Stimulated activated CD8-positive, alpha-beta memory T cell treated with anti-CD3 and anti-CD28 coated beads, Interleukin-7, amount 100 ng/mL, for 1 hour (primary cell): Measurements from ENCODE around the gene GOLGA6L7.
"Not testable (repeated sequence)": the region's sequence is repeated elsewhere in the genome, so short reads cannot be mapped to it uniquely, and the experiment has no call there.

ENCODE experiments used
- DNase-seq, 2 donors: peaks; one replicate each; pipeline ENCODE4 v3.0.0-alpha.2; 2020; ENCODE audit warnings: low read depth in 2 of 2

The GOLGA6L7 gene, protein sequence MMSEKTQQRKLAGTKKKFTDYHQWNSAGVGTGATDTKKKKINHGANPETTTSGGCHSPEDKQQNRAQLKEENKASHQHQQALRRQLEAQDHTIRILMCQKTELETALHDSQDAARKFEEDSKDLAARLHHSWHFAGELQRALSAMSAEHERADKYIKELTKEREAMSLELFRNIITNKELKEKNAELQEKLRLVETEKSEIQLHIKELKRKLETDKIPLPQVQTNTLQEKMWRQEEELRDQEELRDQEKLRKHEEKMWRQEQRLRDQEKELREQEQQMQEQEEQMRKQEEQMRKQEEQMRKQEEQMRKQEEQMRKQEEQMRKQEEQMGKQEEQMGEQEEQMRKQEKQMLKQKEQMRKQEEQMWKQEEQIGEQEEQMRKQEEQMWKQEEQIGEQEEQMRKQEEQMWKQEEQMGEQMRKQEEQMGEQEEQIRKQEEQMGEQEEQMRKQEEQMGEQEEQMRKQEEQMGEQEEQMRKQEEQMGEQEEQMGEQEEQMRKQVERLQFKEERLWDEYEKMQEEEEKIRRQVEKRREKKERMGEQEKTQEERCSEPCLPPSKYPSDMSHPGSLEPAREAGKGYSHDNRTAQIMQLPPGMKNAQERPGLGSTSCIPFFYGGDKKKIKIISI

DNA sequence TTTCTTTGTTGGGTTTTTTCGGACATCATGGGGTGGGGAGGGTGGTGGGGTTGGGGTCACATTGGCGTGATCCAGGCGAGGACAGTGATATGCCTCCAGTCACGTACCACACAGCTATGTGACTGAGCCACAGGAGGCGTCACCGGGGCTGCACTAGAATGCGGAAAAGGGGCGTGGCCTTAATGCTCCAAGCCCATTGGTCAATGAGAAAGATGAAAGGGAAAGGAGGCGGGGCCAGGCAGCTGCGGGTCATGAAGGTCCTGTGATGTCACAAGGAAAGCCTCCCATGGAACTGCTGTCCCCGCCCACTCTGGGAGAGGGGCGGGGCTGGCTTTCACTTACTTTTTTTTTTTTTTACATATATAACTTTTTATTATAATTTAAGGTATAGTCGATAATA lies at the start of gene GOLGA6L7:
TSS of gene GOLGA6L7 (minus strand) at position 124 of the 400 bp plus-strand sequence. CDS start at position 29, 95 bp downstream.
- DNase-seq, result not testable (repeated sequence)

DNA sequence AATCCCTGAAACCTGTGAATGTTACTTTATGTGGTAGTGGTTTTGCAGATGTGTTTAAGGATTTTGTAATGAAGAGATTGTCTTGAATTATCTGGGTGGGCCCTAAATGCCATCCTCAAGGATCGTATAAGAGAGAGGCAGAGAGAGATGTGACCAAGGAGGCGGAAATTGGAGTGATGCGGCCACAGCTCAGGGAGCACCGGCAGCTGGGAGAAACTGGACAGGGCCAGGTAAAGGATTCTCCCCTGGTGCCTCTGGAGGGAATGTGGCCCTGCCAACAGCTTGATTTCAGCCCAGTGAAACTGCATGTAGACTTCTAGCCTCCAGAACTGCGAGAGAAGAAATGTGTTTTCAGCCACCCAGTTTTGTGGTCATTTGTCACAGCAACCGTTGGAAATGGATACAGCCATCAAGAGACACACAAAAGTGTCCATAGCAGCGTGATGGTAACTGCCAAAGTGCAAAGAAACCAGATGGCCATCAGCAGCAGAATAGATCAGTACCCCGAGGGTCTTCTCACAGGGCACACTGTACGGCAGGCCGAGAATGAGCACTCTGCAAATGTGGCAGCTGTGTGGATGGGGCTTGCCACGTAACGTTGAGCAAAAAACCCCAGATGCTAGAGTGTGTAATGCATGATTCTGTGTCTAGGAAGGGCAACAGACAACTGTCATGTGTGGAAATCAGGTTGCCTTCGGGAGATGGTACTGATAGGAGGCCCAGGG lies 49.6 kb upstream of the GOLGA6L7 start:
- DNase-seq, result no peak

DNA sequence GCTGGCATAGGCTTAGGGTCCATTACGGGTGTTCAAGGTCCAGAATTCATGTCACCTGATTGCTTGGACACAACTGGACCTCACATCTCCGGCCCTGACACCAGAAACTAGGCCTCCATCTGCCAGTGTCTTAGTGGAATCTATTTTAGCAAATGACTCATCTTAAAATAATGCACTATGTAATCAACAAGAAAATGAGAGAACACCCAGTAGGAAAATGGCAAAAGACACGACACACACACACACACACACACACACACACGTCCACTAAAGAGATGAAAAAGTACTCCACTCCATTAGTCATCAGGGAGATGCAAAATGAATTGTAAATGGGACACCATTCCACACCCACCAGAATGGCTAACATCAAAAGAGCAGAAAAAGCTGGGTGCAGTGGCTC lies 48.5 kb upstream of the GOLGA6L7 start:
- DNase-seq, result no peak

DNA sequence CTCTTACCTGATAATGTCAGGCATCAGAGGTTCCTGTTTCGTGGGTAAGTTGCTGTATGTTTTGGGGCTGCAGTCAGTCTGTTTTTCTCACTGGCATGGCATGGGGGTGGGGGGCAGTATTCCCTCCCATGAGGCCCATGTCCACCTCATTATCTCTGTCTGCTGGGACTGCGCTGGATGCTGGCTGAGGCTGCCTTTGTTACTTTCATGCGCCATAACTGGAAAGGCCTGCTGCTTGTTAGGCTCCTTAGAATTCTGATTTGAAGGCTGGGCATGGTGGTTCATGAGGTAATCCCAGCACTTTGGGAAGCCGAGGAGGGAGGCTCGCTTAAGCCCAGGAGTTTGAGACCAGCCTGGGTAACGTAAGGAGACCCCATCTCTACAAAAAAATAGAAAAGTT lies 47.1 kb upstream of the GOLGA6L7 start:
- no peak for DNase-seq

DNA sequence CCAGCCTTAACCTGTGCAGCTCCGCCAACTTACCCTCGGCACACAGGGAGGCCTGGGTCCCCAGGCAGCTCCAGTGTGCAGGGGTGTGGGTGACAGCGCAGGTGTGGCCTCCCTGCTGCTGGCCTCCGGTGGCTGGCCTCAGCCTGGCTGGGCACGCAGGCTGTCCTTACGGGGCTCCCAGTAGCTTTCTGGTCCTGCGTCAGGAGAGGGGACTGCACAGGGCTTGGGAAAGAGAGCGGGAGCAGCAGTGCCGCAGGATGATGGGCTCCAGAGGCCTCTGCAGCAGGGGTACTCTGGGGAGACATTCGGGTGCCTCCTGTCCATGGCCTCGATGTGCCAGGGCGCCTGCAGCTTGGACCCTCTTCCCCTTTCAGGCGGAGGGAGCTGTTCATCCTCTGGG lies 46.7 kb upstream of the GOLGA6L7 start:
- DNase-seq, result no peak

DNA sequence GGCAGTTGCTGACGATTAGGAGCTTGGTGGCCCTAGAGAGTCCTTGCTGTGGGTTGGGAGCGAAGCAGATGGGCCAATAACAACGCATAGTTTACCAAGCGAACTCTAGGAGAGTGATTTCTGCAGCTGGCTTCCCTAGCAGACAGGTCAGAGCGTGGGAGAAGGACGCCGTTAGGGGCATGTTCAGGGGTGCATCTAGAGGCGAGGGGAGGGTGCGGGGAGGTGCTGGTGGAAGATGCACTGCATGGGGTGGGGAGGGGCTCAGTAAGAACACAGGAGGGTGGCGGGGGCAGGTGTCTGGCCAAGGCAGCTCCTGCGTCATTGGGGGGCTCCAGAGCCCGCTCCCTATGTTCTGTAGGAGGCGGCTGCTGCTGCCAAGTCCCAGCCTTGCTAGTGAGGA lies 46.2 kb upstream of the GOLGA6L7 start:
- DNase-seq, result no peak

DNA sequence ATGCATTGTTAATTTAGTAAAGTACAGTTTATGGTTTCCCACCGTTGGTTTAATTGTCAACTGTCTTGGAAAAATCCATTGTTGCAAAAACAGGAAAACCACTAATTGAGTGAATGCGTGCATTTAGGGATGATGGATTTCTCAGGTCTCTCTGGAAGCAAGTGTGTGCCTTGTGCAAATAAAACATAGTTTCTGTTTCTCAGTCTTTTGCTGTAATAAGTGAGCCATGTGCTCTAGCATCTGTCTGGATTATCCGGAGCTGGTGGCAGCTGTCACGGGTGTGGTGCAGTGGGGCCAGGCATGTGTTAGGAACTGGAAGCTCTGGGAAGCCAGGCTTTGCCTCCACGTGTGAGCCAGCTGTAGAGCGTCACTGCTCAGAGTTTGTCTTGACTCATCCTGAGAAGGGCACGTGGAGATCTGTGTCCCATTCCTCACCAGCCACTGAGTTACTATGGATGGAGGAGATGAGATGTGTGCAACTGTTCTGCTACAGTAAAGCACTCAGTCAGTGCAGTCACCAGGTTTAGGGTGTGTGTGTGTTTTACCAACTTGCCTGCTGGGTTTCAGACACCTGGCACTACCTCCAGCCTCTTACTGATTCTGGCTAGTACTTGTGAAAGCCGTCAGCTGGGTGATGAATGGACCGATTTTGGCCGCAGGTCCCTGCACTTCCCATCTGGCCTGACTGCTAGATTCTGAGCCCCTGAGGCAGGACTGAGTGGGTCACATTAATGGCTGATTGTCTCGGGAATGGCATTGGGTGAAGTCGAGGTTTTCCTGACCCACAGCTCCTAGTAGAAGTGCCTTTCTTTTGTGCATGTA lies 44.6 kb upstream of the GOLGA6L7 start:
- no peak for DNase-seq

DNA sequence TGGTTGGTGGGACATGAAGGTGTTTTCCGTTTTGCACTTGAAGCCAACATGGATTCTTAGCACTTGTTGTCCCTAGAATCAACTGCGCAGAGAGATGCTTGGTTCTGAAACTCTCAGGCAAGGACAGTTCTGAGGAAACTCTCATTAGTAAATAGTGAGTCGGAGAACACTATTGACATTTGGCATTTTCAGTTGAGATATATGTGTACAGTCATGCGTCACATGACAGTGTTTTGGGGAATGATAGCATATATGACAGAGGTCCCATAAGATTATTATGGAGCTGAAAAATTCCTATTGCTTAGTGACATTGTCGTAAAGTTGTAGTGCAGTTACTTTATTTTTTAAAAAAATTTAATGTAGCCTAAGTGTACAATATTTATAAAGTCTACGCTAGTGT lies 43.1 kb upstream of the GOLGA6L7 start:
- no peak for DNase-seq

DNA sequence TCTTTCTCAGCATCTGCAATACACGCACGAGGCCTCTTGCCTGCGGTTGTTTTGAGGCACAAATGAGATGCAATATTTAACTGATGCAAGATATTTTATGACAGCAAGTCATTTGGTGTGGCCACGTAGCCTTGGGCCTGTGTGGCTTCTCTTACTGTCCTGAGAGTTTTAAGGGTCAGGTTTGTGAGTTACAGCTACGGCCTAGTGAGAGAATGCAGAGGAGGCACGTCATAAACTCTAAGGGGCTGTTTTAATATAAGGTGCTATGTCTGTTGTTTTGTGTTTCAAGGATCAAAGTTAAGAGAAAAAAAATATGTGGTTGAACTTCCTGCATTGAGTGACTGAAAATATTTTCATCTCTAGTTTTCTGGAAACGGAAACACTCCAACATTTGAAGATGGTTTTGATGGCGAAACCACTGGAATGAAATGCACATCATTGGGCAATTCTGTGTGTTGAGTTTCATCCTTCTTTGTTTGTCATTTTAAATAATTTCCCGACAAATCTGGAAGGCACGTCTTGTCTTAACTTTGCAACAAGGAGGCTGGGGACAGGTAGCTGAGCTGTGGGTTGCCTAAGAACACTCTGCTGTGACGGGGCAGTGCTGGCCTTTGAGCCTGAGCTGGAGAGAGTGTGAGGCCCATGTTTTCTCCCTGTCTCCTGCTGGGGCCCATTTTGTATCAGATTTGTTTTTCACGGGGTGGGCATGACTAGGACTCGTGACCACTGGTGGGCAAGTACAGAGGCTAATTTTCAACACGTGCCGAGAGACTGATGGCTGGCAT lies 42.5 kb upstream of the GOLGA6L7 start:
- DNase-seq, result no peak

DNA sequence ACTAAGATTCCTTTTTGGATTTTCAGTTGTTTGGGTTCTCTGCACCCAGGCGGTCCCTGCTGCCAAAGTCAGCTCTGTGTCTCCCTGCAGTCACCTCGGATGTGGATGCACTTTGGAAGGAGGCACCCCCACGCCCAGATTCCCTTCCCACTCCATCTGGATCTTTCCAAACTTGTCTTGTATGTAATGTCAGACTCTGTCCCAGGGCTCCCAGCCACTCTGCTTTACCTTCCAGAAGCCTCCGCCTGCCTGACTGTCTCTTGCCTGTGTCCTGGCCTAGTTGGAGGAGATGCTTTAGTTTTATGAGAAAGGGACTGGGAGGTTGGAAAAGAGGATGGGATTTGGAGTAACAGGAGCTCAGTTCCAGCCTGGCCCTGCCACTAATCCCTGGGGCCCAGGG lies 41.8 kb upstream of the GOLGA6L7 start:
- not testable (repeated sequence) for DNase-seq

DNA sequence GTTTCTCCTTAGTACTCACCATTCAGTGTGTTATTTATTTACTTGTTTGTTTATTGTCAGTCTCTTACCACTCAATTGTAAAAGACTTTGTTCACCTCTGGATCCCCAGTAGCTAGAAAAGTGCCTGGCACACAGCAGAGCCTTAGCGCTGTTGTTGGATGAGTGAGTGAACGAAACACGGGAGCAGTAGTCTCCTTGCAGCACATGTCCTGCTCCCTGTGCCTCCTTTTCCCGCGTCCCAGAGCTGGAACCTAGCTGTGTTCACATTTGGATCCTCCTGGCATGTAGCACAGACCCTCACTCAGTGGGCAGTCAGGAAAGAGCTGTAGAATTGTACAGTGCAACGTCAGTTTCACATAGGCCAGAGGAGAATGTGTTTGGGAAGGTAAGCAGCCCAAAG lies 41.4 kb upstream of the GOLGA6L7 start:
- DNase-seq, result not testable (repeated sequence)

DNA sequence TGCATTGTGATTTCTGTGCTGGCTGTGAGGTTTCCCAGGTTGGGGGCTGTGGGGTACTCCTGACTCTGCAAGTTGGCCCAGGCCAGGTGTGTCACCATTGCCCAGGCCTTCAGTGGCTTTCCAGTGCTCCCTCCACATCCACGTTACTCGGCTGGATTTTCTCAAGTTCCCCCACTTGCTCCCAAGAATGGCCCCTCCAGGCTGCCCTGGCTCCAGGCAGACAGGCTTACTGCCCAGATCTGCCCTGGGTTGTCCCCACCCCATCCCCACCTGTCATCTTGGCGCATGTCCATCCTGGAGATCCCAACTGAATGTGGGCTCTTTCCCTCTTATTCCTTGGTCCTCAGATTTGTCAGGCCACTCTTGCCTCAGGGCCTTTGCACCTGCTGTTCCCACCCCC lies 40.9 kb upstream of the GOLGA6L7 start:
- no peak for DNase-seq

DNA sequence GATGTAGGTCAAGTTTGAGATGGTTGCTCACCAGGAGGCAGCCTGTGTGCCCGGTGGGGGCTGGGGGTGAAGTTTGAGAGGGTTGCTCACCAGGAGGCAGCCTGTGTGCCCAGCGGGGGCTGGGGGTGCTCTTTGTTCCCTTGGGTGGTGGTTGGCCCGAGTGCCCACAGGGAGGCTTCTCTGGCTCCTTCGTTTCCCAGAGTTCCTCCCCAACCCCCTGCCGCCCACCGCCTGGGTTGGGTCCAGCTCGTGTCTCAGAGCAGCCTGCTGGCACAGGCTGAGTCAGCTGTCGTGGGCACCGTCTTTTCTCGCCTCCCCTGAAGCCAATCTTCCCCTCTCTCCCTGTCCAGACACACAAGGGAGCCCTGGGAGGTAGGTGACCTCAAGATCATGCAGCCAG lies 40.5 kb upstream of the GOLGA6L7 start:
- no peak for DNase-seq

DNA sequence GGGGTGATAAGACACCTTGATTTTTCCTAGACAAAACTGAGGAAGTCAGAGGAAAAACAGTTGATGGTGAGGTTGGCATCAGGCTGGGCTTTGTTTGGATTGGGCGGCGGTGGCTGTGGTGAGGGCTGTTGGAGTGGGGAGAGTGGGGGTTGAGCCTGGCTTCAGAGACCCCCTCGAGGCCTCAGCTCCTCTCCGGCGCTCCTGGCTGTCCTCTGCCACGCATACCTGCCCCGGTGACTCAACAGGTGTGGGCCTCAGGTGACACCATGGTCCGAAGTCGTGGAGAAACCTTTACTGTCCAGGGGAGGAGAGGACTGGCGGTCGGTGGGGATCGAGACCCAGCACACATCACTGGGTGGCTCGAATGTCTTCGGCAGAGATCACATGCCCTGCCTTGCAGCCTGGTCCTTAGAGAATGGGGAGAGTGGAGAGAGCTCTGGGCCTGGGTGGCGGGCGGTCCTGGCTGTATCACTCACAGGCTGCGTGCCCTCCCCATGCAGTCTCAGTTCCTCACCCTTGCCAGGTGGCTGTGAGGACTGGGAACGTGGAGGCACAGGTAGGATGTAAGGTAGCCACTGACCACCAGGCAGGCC lies 40.0 kb upstream of the GOLGA6L7 start:
- no peak for DNase-seq

DNA sequence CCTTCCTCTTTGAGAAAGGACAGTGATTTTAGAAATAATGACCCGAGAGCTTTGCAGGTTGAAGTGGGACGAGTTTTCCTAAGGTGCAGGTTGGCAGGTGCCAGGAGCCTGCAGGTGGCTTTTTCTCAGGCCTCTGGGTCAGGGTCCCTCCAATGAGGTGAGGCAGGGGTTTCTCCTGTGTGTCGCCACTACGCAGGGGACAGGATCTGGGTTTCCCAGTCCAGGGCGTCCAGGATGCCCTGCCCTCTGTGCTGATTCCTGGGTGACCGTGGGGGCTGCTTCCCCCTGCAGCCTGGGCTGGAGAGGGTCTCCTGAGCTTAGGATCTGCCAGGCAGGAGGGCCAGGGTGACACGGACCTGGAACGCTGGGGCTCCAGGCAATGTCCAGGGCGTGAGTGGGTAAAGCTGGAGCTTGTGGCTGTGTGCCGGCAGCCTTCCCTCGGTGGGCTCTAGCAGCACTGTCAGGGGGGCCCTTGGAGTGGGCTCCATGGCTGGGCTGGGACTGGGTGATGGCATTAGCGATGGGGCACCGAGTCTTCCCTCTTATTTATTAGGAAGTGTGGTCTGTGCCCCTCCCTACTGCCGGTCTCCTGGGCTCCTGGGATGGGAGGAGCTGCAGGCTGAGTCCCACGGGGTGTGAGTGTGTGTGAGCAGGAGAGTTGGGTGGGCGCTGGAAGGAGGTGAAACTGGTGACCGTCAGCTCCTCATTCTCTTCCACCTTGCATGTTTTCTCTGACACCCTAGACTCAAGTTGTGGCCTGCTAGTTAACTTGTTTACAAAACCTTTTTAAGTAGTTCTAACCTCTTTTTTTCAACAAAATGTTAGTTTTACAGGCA lies 39.1 kb upstream of the GOLGA6L7 start:
- DNase-seq, result no peak

DNA sequence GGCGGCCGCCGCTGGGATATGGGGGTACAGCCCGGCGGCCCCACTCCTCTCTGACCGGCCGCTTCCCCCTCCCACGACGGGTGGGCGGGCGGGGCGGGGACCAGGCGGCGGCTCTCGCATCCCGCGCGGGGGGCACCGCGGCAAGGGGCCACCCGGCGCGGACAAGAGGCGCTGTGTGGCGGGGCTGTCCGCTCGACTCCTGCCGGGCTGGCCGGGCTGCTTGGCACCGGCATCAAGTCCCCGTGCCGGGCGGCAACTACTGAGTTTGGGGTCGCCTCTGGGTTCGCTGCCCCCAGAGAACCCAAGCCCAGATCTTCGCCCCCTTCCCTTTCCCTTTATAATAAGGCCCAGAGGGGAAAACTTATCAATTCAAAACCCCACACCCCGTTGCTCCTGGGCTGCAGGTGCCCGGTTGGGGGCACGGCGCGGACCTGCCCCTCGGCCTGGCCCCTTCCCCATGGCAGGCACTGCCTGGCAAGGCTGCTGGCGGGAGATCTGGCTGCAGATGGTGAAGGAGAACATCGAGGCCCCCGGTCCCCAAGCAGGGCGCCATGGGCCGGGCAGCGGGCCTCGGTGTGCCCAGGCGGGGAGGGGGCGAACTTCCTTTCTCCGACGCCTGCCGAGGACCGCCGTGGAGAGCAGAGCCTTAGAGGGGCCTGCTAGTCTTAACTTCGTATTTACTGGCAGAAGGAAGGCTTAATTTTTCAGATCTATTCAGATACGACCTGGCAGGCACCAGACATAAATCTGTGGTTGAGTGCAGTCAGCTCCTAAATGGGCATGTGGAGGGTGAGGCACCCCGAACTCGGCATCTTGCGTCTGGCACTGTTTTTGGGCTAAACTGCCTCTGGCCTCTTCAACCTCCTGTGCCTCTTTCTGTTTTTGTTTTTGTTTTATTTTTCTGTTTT lies 38.2 kb upstream of the GOLGA6L7 start:
- no peak for DNase-seq

DNA sequence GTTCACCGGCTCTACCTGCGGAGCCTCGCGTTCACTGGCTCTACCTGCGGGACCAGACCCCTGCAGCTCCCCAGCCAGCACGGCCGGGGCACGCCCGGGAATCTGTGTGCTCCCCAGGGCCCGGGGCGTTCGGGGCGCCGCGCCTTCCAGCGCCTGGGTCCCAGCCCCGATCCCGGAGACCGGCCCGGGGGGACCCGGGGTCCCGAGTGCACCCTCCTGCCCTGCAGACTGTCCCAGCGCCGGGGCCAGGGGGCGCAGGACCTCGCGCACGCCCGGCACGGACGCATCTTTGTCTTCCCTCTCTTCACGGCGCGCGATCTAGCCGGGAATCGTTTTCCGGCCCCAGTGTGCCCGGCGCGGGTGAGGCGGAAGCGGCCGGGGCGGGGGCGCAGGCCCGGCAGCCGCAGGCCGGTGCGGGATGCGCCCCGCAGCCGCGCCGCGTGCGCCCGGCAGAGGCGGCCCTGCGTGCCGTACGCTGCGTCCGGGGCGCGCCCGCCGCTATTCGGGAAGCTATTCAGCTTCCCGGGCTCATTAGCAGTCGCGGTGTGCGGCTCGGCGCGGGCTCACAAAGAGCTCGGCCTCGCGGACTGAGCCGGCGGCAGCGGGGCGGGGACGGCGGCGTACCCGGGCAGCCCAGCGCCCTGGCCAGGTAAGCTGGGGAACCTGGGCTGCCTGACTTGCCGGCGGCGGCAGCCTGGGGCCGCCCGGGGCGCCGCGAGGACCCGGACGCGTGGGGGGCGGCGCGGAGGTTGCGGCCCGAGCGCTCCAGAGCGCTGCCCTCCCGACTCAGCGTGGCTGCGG lies 37.4 kb upstream of the GOLGA6L7 start, which contains the start of gene APBA2:
TSS of gene APBA2 (plus strand) at position 345 of the 801 bp plus-strand sequence. CDS start 167,911 bp downstream, outside the sequence.
- no peak for DNase-seq
